Activated CD8-positive, alpha-beta memory T cell treated with anti-CD3 and anti-CD28 coated beads, Interleukin-2, amount 10 ng/mL, durations not matched to agents 7 days and 5 days (primary cell): ENCODE measurements around the gene ZFAND2A. TPM values are rescaled to one million over a fixed set of nuclear protein-coding genes. Genes with fewer than 3 reads are reported as not detected.
"Not testable (repeated sequence)": the region's sequence is repeated elsewhere in the genome, so short reads cannot be mapped to it uniquely, and the experiment has no call there.

Source experiments
- ATAC-seq: fragments of 150-1000 bp; cut with Tn5 transposase; one replicate; pipeline ENCODE4 v1.10.0; 2021; ENCODE audit warnings: moderate library complexity
- CTCF ChIA-PET: fragments of 350-600 bp; sonication (Branson Sonifier 250); formaldehyde crosslinking; loops from one replicate; lab custom pipeline; 2021; ENCODE audit warnings: antibody characterized with exemption; lab: Charles Lee
- DNase-seq: peaks from one replicate; pipeline ENCODE4 v3.0.0-alpha.2; 2020
- H3K27ac Mint-ChIP-seq: one replicate; pipeline ENCODE4 v1.8.0; 2021; ENCODE audit warnings: mild to moderate bottlenecking, mixed read lengths
- H3K27me3 Mint-ChIP-seq: one replicate; pipeline ENCODE4 v1.8.0; 2021; ENCODE audit warnings: mixed read lengths
- H3K36me3 Mint-ChIP-seq: one replicate; pipeline ENCODE4 v1.8.0; 2021; ENCODE audit warnings: mild to moderate bottlenecking, mixed read lengths
- H3K4me1 Mint-ChIP-seq: one replicate; pipeline ENCODE4 v1.8.0; 2021; ENCODE audit warnings: mixed read lengths
- H3K4me3 Mint-ChIP-seq: one replicate; pipeline ENCODE4 v1.8.0; 2021; ENCODE audit warnings: mild to moderate bottlenecking, moderate library complexity, mixed read lengths
- H3K9me3 Mint-ChIP-seq: one replicate; pipeline ENCODE4 v1.8.0; 2022; ENCODE audit warnings: low read depth, mixed read lengths
- total RNA-seq, 2 experiments: library from RNA; stranded (reverse); gene quantifications; one replicate each; pipeline ENCODE4 v1.2.3, GENCODE V29; 2021

ZFAND2A gene
- total RNA-seq, 2 experiments from 2014 or later: 23.8 to 23.9 TPM

GRCh38 chr7:1123715-1124114, 36.3 kb downstream of the ZFAND2A start:
- no peaks in the 10 kb centered on the region for H3K27me3 Mint-ChIP-seq
- H3K4me1 Mint-ChIP-seq: no peaks in the 10 kb centered on the region
- no peak for ATAC-seq
- no peak overlapping the region for H3K4me3 Mint-ChIP-seq
- CTCF ChIA-PET: no interaction called here
- no peak for DNase-seq
- no peak overlapping the region for H3K27ac Mint-ChIP-seq
- peaks cover 5% of the 10 kb centered on the region for H3K36me3 Mint-ChIP-seq
- no peaks in the 10 kb centered on the region for H3K9me3 Mint-ChIP-seq

GRCh38 chr7:1122832-1123501, 37.0 kb downstream of the ZFAND2A start:
- no peak for ATAC-seq
- peaks cover 5% of the 10 kb centered on the region for H3K36me3 Mint-ChIP-seq
- no peaks in the 10 kb centered on the region for H3K9me3 Mint-ChIP-seq
- H3K27me3 Mint-ChIP-seq: no peaks in the 10 kb centered on the region
- H3K4me3 Mint-ChIP-seq: no peak overlapping the region
- CTCF ChIA-PET: interaction anchor here (0.7 kb wide), 1 partner anchor 10 kb away, joined by 3 read pairs; no protein-coding TSS in a partner anchor
- H3K27ac Mint-ChIP-seq: no peak overlapping the region
- DNase-seq: no peak
- H3K4me1 Mint-ChIP-seq: no peaks in the 10 kb centered on the region

GRCh38 chr7:1121886-1122831, 37.8 kb downstream of the ZFAND2A start:
- DNase-seq (no peak), ATAC-seq (no peak)
- Mint-ChIP-seq H3K27me3 (no peaks in the 10 kb centered on the region), H3K4me1 (no peaks in the 10 kb centered on the region), H3K36me3 (peaks cover 5% of the 10 kb centered on the region), H3K4me3 (no peak overlapping the region), H3K9me3 (no peaks in the 10 kb centered on the region), H3K27ac (no peak overlapping the region)
- CTCF ChIA-PET: interaction anchor here (0.7 kb wide), 1 partner anchor 10 kb away, joined by 3 read pairs; no protein-coding TSS in a partner anchor

- ATAC-seq (no peak), DNase-seq (no peak)
- Mint-ChIP-seq H3K9me3 (no peaks in the 10 kb centered on the region), H3K36me3 (peaks cover 1% of the 10 kb centered on the region), H3K4me1 (no peaks in the 10 kb centered on the region), H3K27ac (no peak overlapping the region), H3K4me3 (no peak overlapping the region), H3K27me3 (no peaks in the 10 kb centered on the region)
- CTCF ChIA-PET: no interaction called here
These were observed 38.5 kb downstream of the ZFAND2A start for GRCh38 chr7:1121476-1121875.

- no peak overlapping the region for H3K4me3 Mint-ChIP-seq
- no peaks in the 10 kb centered on the region for H3K27me3 Mint-ChIP-seq
- CTCF ChIA-PET: interaction anchor here (1.2 kb wide), 1 partner anchor 35 kb away, joined by 4 read pairs; no protein-coding TSS in a partner anchor
- ATAC-seq (no peak), DNase-seq (no peak)
- no peak overlapping the region for H3K27ac Mint-ChIP-seq
- H3K4me1 Mint-ChIP-seq: no peaks in the 10 kb centered on the region
- H3K36me3 Mint-ChIP-seq: no peaks in the 10 kb centered on the region
- H3K9me3 Mint-ChIP-seq: no peaks in the 10 kb centered on the region
These were observed 39.2 kb downstream of the ZFAND2A start for GRCh38 chr7:1120791-1121190.

GRCh38 chr7:1119201-1119600, 40.8 kb downstream of the ZFAND2A start:
- H3K36me3 Mint-ChIP-seq: no peaks in the 10 kb centered on the region
- H3K4me1 Mint-ChIP-seq: no peaks in the 10 kb centered on the region
- no peaks in the 10 kb centered on the region for H3K27me3 Mint-ChIP-seq
- no peaks in the 10 kb centered on the region for H3K9me3 Mint-ChIP-seq
- ATAC-seq: no peak
- no peak overlapping the region for H3K4me3 Mint-ChIP-seq
- no peak overlapping the region for H3K27ac Mint-ChIP-seq
- CTCF ChIA-PET: interaction anchor here (1.6 kb wide), 1 partner anchor 126 kb away, joined by 7 read pairs; no protein-coding TSS in a partner anchor
- no peak for DNase-seq

GRCh38 chr7:1117321-1117928, 42.6 kb downstream of the ZFAND2A start:
- Mint-ChIP-seq H3K4me3 (no peak overlapping the region), H3K27ac (no peak overlapping the region), H3K9me3 (no peaks in the 10 kb centered on the region), H3K4me1 (no peaks in the 10 kb centered on the region), H3K36me3 (no peaks in the 10 kb centered on the region), H3K27me3 (no peaks in the 10 kb centered on the region)
- no peak for ATAC-seq
- DNase-seq: no peak
- CTCF ChIA-PET: interaction anchor here (1.4 kb wide), 1 partner anchor 124 kb away, joined by 4 read pairs; no protein-coding TSS in a partner anchor

GRCh38 chr7:1116383-1117008, 43.5 kb downstream of the ZFAND2A start:
- H3K4me3 Mint-ChIP-seq, H3K4me1 Mint-ChIP-seq, H3K36me3 Mint-ChIP-seq, H3K9me3 Mint-ChIP-seq, H3K27ac Mint-ChIP-seq, H3K27me3 Mint-ChIP-seq, DNase-seq, ATAC-seq, CTCF ChIA-PET: not testable (repeated sequence)

GRCh38 chr7:1115171-1116045, 44.6 kb downstream of the ZFAND2A start:
- H3K9me3 Mint-ChIP-seq, DNase-seq, H3K4me3 Mint-ChIP-seq, H3K36me3 Mint-ChIP-seq, H3K27me3 Mint-ChIP-seq, H3K27ac Mint-ChIP-seq, ATAC-seq, H3K4me1 Mint-ChIP-seq, CTCF ChIA-PET: not testable (repeated sequence)

GRCh38 chr7:1114505-1114904, 45.5 kb downstream of the ZFAND2A start:
- no peak overlapping the region for H3K4me3 Mint-ChIP-seq
- DNase-seq: no peak
- H3K9me3 Mint-ChIP-seq: no peaks in the 10 kb centered on the region
- H3K36me3 Mint-ChIP-seq: no peaks in the 10 kb centered on the region
- no peaks in the 10 kb centered on the region for H3K27me3 Mint-ChIP-seq
- CTCF ChIA-PET: interaction anchor here (0.9 kb wide), 1 partner anchor 62 kb away, joined by 4 read pairs; no protein-coding TSS in a partner anchor
- no peak overlapping the region for H3K27ac Mint-ChIP-seq
- H3K4me1 Mint-ChIP-seq: no peaks in the 10 kb centered on the region
- no peak for ATAC-seq

GRCh38 chr7:1114088-1114487, 45.9 kb downstream of the ZFAND2A start:
- H3K9me3 Mint-ChIP-seq: no peaks in the 10 kb centered on the region
- DNase-seq (no peak), ATAC-seq (no peak)
- no peak overlapping the region for H3K4me3 Mint-ChIP-seq
- H3K27me3 Mint-ChIP-seq: no peaks in the 10 kb centered on the region
- CTCF ChIA-PET: interaction anchor here (0.9 kb wide), 1 partner anchor 63 kb away, joined by 4 read pairs; no protein-coding TSS in a partner anchor
- H3K27ac Mint-ChIP-seq: no peak overlapping the region
- no peaks in the 10 kb centered on the region for H3K4me1 Mint-ChIP-seq
- H3K36me3 Mint-ChIP-seq: no peaks in the 10 kb centered on the region

GRCh38 chr7:1113548-1113885, 46.5 kb downstream of the ZFAND2A start:
- no peaks in the 10 kb centered on the region for H3K36me3 Mint-ChIP-seq
- no peaks in the 10 kb centered on the region for H3K4me1 Mint-ChIP-seq
- DNase-seq (no peak), ATAC-seq (no peak)
- H3K27me3 Mint-ChIP-seq: no peaks in the 10 kb centered on the region
- no peak overlapping the region for H3K27ac Mint-ChIP-seq
- H3K9me3 Mint-ChIP-seq: no peaks in the 10 kb centered on the region
- no peak overlapping the region for H3K4me3 Mint-ChIP-seq
- CTCF ChIA-PET: interaction anchor here (0.9 to 1.0 kb wide), 2 partner anchors 27 to 63 kb away, joined by 4 read pairs; no protein-coding TSS in a partner anchor
